ENCODE measurements around the gene DNAJA3. TPM values are rescaled to one million over a fixed set of nuclear protein-coding genes. Genes with fewer than 3 reads are reported as not detected.

DNAJA3 gene
- total RNA-seq, 3 donors from 2014 or later (not counting 1 experiment from before 2014, with no cell fraction given), result 22.1 to 34.2 (median 27.2) TPM

DNA sequence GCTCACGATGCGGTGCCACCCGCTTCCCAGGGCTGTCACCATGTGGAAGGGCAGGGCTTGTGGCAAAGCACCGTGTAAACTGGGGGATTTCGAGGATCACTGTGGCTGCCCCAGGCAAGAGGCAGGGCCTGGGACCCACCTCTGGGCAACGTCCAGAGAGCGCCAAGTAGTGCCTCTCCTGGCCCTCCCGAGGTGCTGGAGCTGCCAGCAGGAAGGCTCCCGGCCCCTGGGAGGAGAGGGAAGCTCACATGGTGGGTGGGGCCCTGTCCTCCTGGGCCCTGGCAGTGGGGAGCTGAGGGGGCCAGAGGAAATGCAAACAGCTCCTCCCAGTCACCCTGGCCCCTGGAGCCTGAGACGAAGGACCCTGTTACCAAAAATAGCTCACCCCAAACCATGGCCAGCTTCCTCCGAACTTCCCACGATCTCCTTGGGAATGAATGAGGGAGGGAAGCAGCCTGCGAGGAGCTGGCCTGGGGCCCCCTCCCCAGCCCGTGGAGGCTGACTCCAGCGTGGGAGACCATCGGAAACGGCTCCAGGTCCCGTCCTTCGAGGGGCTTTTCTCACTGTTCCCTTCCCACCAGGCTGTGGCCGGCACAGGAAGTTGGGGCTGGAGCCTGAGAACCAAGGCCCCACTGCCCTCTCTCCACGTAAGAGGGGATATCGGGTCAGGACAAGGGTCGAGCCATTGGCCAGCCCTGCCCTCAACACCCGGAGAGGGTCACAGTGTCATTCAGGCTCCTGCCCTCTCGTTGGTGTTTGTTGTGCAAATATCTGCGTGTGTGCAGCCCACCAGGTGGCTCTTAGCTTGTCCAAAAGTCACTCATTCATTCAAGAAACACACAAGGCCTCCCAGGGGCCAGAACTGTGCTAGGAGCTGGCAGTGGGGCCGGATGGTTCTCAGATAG is 36.4 kb upstream of the DNAJA3 start:
- no peaks in the 10 kb centered on the region for H3K9me3 ChIP-seq (ENCODE audit: control insufficient read depth, insufficient read depth, low read length)
- intact Hi-C loops (cut with micrococcal nuclease), result no loop called here
- Mint-ChIP-seq H3K36me3 (no peaks in the 10 kb centered on the region), H3K4me3 (no peak overlapping the region), H3K9me3 (no peaks in the 10 kb centered on the region), H3K27ac (peak overlapping the region; percentile 48 to 70), H3K27me3 (ENCODE audit: low read depth in 2 of 2) (no peaks in the 10 kb centered on the region), H3K4me1 (peaks cover 0 to 10% of the 10 kb centered on the region in 2 donors)
- no peaks in the 10 kb centered on the region for H3K27me3 ChIP-seq (ENCODE audit: control insufficient read depth, insufficient read depth, low read length)
- ATAC-seq (no peak), DNase-seq (no peak)
- peaks cover 78% of the 10 kb centered on the region for H3K36me3 ChIP-seq (ENCODE audit: control insufficient read depth, insufficient read depth, low read length)
- 91% methylated on average over 27 of the region's 27 CpGs for WGBS (ENCODE audit: insufficient coverage)
- H3K4me3 ChIP-seq (ENCODE audit: low read length), result no peak overlapping the region
- no peaks in the 10 kb centered on the region for H3K4me1 ChIP-seq (ENCODE audit: control insufficient read depth, insufficient read depth, low read length)
- TF ChIP-seq, protein P1, sequence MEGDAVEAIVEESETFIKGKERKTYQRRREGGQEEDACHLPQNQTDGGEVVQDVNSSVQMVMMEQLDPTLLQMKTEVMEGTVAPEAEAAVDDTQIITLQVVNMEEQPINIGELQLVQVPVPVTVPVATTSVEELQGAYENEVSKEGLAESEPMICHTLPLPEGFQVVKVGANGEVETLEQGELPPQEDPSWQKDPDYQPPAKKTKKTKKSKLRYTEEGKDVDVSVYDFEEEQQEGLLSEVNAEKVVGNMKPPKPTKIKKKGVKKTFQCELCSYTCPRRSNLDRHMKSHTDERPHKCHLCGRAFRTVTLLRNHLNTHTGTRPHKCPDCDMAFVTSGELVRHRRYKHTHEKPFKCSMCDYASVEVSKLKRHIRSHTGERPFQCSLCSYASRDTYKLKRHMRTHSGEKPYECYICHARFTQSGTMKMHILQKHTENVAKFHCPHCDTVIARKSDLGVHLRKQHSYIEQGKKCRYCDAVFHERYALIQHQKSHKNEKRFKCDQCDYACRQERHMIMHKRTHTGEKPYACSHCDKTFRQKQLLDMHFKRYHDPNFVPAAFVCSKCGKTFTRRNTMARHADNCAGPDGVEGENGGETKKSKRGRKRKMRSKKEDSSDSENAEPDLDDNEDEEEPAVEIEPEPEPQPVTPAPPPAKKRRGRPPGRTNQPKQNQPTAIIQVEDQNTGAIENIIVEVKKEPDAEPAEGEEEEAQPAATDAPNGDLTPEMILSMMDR (IDR thresholded peaks at IDR 0.05), result no peak
- no peak overlapping the region for H3K27ac ChIP-seq (ENCODE audit: low read length)

DNA sequence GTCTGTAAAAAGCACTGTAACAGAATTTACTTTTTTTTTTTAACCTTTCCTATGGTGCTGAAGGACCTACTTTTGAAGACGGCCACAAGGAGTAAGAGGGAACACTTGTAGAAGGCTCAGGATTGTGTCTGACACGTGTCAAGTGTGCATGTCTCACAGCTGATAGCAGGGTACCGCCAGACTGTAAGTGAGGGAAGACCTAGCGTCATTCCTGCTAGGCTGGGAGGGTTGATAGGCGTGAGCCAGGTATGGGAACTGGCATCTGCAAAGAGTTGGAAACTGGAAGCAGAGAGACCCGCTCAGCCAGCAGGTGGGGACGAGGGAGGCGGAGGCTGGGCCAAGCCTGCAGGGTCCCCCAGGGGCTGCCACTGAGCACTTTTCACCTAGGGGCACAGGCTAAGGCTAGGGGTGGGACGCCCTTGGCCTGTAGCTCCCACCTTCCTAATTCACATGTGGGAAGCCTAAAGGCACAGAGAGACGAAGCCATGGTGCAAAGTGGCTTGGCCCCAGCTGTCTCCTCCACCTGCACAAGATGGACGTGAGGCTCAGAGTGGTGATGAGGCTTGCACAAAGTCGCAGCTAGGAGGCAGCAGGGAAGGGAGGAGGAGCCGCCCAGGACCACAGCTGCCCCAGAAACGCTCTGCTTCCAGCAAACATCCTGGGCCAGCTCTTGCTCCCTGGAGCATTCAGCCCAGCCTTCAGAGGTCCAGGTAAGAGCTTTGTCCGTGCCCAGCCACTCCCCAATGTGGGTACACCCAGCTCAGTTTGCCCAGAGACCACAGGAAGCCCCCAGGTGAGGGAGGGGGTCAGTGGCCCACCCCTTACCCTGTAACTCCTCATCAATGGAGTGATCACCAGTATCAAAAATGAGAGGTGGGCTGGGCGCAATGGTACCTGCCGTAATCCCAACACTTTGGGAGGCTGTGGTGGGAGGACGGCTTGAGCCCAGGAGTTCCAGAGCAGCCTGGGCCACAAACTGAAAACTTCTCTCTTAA is 35.1 kb upstream of the DNAJA3 start:
- Histone ChIP-seq H3K4me1 (ENCODE audit: control insufficient read depth, insufficient read depth, low read length) (no peaks in the 10 kb centered on the region), H3K27ac (ENCODE audit: low read length) (no peak overlapping the region), H3K9me3 (ENCODE audit: control insufficient read depth, insufficient read depth, low read length) (no peaks in the 10 kb centered on the region), H3K4me3 (ENCODE audit: low read length) (no peak overlapping the region), H3K27me3 (ENCODE audit: control insufficient read depth, insufficient read depth, low read length) (no peaks in the 10 kb centered on the region), H3K36me3 (ENCODE audit: control insufficient read depth, insufficient read depth, low read length) (peaks cover 78% of the 10 kb centered on the region)
- DNase-seq, result no peak
- intact Hi-C loops (cut with micrococcal nuclease), result no loop called here
- Mint-ChIP-seq H3K9me3 (no peaks in the 10 kb centered on the region), H3K27me3 (ENCODE audit: low read depth in 2 of 2) (no peaks in the 10 kb centered on the region), H3K4me1 (peaks cover 3 to 10% of the 10 kb centered on the region in 2 donors), H3K4me3 (peak overlapping the region; percentile 35), H3K27ac (peak overlapping the region; percentile 18 to 70), H3K36me3 (no peaks in the 10 kb centered on the region)
- 89% methylated on average over 18 of the region's 18 CpGs for WGBS (ENCODE audit: insufficient coverage)
- no peak for ATAC-seq
- TF ChIP-seq, protein P1 (IDR thresholded peaks at IDR 0.05), result no peak

GRCh38 chr16:4391631-4392381 is 33.9 kb upstream of the DNAJA3 start:
- Mint-ChIP-seq H3K4me1 (peaks cover 5% of the 10 kb centered on the region in 2 donors), H3K4me3 (no peak overlapping the region), H3K9me3 (no peaks in the 10 kb centered on the region), H3K27me3 (ENCODE audit: low read depth in 2 of 2) (no peaks in the 10 kb centered on the region), H3K36me3 (no peaks in the 10 kb centered on the region), H3K27ac (peak overlapping the region in 1 of 2 donors; percentile 14)
- Histone ChIP-seq H3K4me3 (ENCODE audit: low read length) (no peak overlapping the region), H3K36me3 (ENCODE audit: control insufficient read depth, insufficient read depth, low read length) (peaks cover 74% of the 10 kb centered on the region), H3K27ac (ENCODE audit: low read length) (no peak overlapping the region), H3K9me3 (ENCODE audit: control insufficient read depth, insufficient read depth, low read length) (no peaks in the 10 kb centered on the region), H3K4me1 (ENCODE audit: control insufficient read depth, insufficient read depth, low read length) (no peaks in the 10 kb centered on the region), H3K27me3 (ENCODE audit: control insufficient read depth, insufficient read depth, low read length) (no peaks in the 10 kb centered on the region)
- WGBS (ENCODE audit: insufficient coverage), result 90% methylated on average over 22 of the region's 22 CpGs
- TF ChIP-seq, protein P1 (IDR thresholded peaks at IDR 0.05), result no peak
- intact Hi-C loops (cut with micrococcal nuclease), result no loop called here
- peak; percentile 11 to 25 (median 15) for ATAC-seq
- DNase-seq, result peak in 1 of 2 donors; percentile 50
